ENCODE data around the gene PRKN.

GRCh38 chr6:162631546-162631945 lies 96.0 kb downstream of the PRKN start:
- TF ChIP-seq POLR2A (IDR thresholded peaks at IDR 0.05; ENCODE audit: low read length) (no peak), GATA1 (IDR thresholded peaks at IDR 0.05; ENCODE audit: low read depth, low read length) (no peak)
